DLD1 (cell line): ENCODE data around the gene PPP1R14B.
"Not testable (repeated sequence)": the region's sequence is repeated elsewhere in the genome, so short reads cannot be mapped to it uniquely, and the experiment has no call there.

Experiments
- in situ Hi-C: cut with HindIII; loops from 2 replicates; pipeline ENCODE4 v1.10.0; 2017; ENCODE audit warnings: low sequenced_read_pairs

Gene PPP1R14B

DNA sequence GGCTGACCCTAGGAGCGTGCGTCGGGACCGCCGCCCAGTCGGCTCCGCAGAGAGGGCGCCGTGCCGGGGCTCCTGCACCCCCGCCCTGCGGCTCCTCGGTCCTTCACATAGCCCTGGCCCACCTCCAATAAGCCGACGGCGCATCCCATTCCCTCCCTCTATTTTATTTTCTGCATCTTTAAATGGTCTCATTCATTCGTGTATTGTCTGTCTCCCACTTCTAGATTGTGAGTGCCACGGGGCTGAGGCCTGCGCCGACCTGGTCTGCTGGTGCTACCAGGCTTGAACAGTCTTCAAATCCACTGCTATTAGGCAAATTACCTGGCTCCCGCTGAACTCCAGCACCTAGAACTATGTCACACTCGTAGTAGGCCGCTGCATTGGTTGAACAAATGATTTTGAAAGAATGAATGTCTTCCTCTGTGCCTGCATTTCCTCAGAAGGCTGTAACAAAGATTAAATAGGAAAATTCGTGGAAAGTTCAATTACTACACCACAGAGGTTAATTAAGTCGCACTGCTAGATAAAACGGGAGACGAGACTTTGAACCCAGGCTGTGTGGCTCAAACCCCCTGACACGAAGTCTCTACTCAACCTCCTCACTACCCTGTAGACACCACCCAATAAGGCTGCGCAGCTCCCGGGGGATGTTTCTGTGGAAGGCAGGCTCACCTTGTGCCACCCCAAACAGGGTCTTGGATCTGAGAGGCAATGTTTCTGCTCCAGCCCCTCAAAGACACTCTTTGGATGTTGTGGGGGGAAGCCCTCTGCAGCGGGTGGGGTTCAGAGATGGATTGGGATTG is 1.2 kb upstream of the PPP1R14B start:
- in situ Hi-C loops, result no loop called here

GRCh38 chr11:64246621-64246870 is 197 bp downstream of the PPP1R14B start:
- in situ Hi-C loops, result not testable (repeated sequence)

- in situ Hi-C loops, result no loop called here
These were observed 734 bp downstream of the PPP1R14B start for GRCh38 chr11:64245797-64246620.

DNA sequence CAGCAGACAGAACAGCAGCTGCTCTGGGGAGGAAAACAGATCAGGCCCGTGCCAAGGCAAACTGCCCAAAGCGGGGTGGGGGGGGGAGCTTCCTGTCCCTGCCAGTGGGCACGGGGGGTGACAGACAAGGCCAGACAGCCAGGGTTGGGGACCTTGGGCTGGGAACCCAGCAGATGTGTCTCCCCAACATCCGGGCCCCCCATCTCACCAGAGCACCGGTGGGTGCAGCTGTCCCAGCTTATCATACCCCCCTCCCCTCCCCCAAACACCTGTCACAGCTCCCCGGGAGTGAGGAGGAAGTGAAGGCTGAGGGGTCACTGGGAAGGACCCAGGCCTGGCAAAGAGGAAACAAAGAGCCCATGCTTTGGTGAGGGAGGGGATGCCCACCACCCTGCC is 1.3 kb downstream of the PPP1R14B start:
- in situ Hi-C loops, result no loop called here

GRCh38 chr11:64244966-64245365 is 1.8 kb downstream of the PPP1R14B start:
- in situ Hi-C loops, result no loop called here

GRCh38 chr11:64244107-64244506 is 2.6 kb downstream of the PPP1R14B start:
- in situ Hi-C loops, result no loop called here

GRCh38 chr11:64243236-64243854 is 3.4 kb downstream of the PPP1R14B start:
- in situ Hi-C loops, result no loop called here

GRCh38 chr11:64241491-64242374 is 5.0 kb downstream of the PPP1R14B start:
- in situ Hi-C loops, result no loop called here

DNA sequence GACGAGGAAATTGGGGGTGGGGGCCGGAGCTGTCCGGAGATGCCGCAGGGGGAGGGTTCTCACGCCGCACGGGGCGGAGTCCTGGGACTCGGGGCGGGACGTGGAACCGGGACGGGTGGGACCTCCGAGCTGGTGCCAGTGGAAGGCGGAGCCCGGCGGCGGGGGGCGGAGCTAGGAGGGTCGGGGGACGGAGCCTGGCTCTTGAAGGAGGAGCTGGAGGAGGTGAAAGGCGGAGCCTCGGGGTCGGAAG is 5.6 kb downstream of the PPP1R14B start:
- in situ Hi-C loops, result no loop called here

GRCh38 chr11:64240435-64241240 is 6.1 kb downstream of the PPP1R14B start, which contains the start of gene FKBP2:
Gene FKBP2, plus strand, starts transcription at chr11:64241095. Its CDS starts 1,293 bp downstream, at chr11:64242388.
- in situ Hi-C loops, result no loop called here

DNA sequence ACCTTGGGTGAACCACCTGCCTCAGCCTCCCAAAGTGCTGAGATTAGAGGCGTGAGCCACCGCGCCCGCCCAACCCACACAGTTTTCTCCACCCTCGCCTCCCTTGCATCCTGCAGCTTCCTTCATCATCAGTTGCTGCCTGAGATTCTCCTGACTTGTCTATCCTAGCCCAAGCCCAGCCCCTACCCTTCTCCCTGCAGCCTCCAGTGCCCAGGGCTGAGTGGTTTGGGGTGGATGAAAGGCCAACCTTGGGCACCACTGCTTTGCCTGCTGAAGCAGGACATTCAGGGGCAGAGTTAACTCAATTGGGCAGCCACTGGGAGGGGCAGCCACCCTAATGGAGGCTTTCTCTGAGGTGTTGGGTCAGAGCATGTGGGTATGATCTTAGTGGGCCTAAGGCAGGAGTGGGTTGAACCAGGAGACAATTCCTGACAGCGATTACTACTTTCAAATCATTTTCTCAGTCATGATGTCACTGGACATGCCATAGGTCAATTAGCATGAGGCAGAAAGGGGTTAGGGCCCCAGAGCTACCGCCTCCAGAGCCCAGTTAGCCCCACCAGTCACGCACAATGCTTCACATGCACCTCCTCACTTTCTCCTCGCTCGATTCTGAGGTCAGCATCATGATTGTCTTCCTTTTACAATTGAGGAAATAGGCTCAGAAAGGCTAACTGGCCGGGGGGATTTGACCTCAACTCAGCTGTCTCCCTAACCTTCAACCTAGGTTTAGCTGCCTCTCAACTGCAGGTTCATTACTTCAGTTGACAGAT is 6.9 kb downstream of the PPP1R14B start:
- in situ Hi-C loops, result no loop called here

GRCh38 chr11:64238999-64239398 is 7.7 kb downstream of the PPP1R14B start:
- in situ Hi-C loops, result no loop called here

DNA sequence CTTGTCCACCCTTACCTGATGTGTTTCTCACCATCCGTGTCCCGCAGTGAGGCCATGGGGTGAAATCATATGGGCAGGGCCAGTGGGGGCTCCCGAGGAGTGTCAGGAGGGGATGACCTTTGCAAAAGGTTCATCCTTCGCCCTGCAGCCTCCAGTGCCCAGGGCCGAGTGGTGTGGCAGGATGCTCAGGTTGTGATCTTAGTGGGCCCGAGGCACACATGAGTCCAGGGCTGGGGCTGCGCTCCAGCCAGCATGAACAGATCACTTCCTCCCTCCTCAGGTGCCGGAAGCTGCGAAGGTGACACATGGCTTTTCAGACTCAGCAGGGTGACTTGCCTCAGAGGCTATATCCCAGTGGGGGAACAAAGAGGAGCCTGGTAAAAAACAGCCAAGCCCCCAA is 8.7 kb downstream of the PPP1R14B start:
- in situ Hi-C loops, result no loop called here

DNA sequence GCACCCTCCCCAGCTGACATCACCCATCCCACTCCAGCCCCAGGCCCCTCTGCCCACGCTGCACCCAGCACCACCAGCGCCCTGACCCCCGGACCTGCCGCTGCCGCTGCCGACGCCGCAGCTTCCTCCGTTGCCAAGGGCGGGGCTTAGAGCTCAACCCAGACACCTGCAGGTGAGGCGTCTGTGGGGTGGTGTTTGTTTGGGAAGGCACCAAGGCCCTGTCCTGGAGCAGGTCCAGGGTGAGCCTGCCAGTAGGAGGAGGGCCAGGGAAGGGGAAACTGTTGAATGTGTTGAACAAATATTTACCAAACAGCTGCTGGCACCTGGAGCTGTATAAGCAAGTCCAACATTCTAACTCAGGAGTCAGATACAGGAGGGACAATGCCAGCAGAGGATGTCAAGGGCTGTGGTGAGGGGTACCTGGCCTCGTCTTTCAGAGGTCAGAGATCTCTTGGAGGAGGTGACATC is 9.2 kb downstream of the PPP1R14B start:
- in situ Hi-C loops, result no loop called here

DNA sequence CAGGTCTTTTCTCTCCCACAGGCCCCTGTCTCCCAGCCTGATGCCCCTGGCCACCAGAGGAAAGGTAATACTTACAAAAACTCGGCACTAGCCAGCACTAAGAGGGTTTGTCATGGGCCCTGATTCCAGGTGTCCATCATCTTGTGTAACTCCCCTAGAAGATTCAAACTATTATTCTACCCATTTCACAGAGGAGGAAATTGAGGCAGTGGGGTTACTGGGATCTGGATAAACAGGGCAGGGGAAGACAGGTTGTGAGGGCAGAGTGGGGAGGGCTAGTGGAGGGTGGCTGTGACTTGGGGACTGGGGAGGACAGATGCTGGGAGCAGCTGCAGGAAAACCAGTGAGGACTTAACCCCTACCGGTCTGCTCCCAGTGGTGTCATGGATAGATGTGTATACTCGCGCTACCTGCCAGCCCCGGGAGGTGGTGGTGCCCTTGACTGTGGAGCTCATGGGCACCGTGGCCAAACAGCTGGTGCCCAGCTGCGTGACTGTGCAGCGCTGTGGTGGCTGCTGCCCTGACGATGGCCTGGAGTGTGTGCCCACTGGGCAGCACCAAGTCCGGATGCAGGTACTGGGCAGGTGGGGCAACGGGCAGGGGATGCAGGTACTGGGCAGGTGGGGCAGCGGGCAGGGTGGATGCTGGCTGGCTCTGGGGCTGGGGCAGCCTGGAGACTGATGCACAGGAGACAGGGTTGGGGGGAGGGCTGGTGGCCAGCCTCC is 11.1 kb downstream of the PPP1R14B start:
- in situ Hi-C loops, result no loop called here

DNA sequence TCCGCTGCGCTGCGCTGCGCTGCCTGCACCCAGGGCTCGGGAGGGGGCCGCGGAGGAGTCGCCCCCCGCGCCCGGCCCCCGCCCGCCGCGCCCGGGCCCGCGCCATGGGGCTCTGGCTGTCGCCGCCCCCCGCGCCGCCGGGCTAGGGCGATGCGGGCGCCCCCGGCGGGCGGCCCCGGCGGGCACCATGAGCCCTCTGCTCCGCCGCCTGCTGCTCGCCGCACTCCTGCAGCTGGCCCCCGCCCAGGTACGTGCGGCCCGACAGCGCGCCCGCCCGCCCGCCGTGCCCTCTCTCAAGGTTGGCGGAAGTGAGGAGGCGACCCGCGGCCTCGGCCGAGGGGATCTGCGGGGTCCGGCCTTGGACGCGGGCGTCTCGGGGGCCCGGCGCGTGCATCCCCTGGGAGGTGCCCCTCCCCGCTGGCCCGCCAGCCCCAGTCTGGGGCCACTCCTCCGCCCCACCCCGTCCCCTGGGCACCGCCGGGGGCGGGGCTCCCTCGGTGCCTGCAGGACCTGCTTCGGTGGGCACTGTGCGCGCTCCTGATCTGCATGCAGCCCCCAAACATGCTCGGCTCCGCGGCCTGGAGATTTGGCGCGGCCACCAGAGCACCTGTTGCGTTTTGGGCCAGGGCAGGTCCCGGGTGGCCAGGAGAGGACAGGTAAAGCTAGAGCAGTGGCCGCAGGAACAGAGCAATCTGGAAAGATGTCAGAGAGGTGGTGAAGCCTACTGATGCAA is 11.9 kb downstream of the PPP1R14B start:
- in situ Hi-C loops, result no loop called here

GRCh38 chr11:64233913-64234586 is 12.7 kb downstream of the PPP1R14B start, which contains the start of gene VEGFB:
Gene VEGFB, plus strand, starts transcription at chr11:64234584. Its CDS starts 250 bp downstream, at chr11:64234834.
- in situ Hi-C loops, result no loop called here

- in situ Hi-C loops, result no loop called here
These were observed 13.8 kb downstream of the PPP1R14B start for GRCh38 chr11:64232967-64233315.
